MCF 10A (cell line): Measurements from ENCODE around the gene ENKUR. TPM values are rescaled to one million over a fixed set of nuclear protein-coding genes. Genes with fewer than 3 reads are reported as not detected.

ENCODE experiments used
- BruUV-seq: library from RNA; stranded (reverse); fragments of 400-500 nt; replicated peaks from 2 replicates; lab custom pipeline; 2021; lab: Mats Ljungman, UMichigan
- CTCF ChIA-PET: fragments of 300-600 bp; sonication (Branson Sonifier 250); formaldehyde crosslinking; extraction: SDS; loops from one replicate; lab custom pipeline; 2021; ENCODE audit warnings: antibody characterized with exemption, inconsistent platforms; lab: Yijun Ruan, JAX
- POLR2A ChIA-PET: fragments of 300-600, 350-650 bp; sonication (Branson Sonifier 250); formaldehyde crosslinking; extraction: SDS; loops from one replicate; lab custom pipeline; 2020; ENCODE audit warnings: antibody characterized with exemption, inconsistent platforms; lab: Yijun Ruan, JAX
- DNase-seq: peaks from one replicate; pipeline ENCODE4 v3.0.0-alpha.2; 2018; ENCODE audit not compliant: unreplicated experiment
- H3K27ac Mint-ChIP-seq: one replicate; pipeline ENCODE4 v1.8.0; 2022; ENCODE audit warnings: mild to moderate bottlenecking, low read depth, mixed read lengths; ENCODE audit not compliant: unreplicated experiment
- H3K27me3 Mint-ChIP-seq: one replicate; pipeline ENCODE4 v1.8.0; 2022; ENCODE audit warnings: mixed read lengths; ENCODE audit not compliant: insufficient read depth, unreplicated experiment
- H3K36me3 Mint-ChIP-seq: one replicate; pipeline ENCODE4 v1.8.0; 2022; ENCODE audit warnings: mild to moderate bottlenecking, moderate library complexity, mixed read lengths; ENCODE audit not compliant: insufficient read depth, unreplicated experiment
- H3K4me1 Mint-ChIP-seq: one replicate; pipeline ENCODE4 v1.8.0; 2022; ENCODE audit warnings: mixed read lengths; ENCODE audit not compliant: insufficient read depth, unreplicated experiment
- H3K4me3 Mint-ChIP-seq: one replicate; pipeline ENCODE4 v1.8.0; 2022; ENCODE audit warnings: mild to moderate bottlenecking, moderate library complexity, mixed read lengths; ENCODE audit not compliant: unreplicated experiment
- H3K9me3 Mint-ChIP-seq: one replicate; pipeline ENCODE4 v1.8.0; 2022; ENCODE audit warnings: mixed read lengths; ENCODE audit not compliant: unreplicated experiment
- intact Hi-C: fragments of 100-400 bp; cut with micrococcal nuclease; formaldehyde crosslinking; loops from 2 replicates; pipeline ENCODE4 v1.14.1; 2022
- total RNA-seq: library from RNA; stranded (reverse); gene quantifications from 2 replicates; pipeline ENCODE4 v1.2.3, GENCODE V29; 2022
- TF ChIP-seq, protein P1 (sequence below): fragments of 200-600 bp; IDR thresholded peaks from one replicate; pipeline ENCODE4 v1.8.0; 2022; ENCODE audit warnings: antibody characterized with exemption, mild to moderate bottlenecking; ENCODE audit not compliant: unreplicated experiment

Gene ENKUR
- total RNA-seq, 1 experiment from 2014 or later: 0.33 TPM

DNA sequence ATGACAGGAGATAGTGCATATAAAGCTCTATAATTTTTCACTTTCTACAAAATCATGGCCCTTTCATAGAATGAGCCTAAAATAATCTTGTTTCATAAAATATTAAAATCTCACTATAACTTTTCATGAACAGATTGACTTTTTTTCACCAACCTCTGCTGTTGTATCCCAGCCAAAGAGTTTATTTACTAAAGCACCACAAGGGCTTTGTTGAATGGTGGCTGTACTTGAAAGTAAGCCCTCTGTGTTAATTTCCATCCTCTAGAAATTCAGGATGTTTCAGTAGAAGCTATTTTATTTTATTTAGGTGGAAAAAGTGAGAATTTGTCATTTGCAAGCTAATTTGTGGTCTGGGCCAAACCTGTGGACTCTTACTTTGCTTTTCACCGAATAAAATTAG, 30.7 kb upstream of the ENKUR start:
- Mint-ChIP-seq H3K27me3 (no peaks in the 10 kb centered on the region), H3K9me3 (no peaks in the 10 kb centered on the region), H3K27ac (no peak overlapping the region), H3K4me1 (peaks cover 17% of the 10 kb centered on the region), H3K4me3 (no peak overlapping the region), H3K36me3 (no peaks in the 10 kb centered on the region)
- TF ChIP-seq, protein P1, sequence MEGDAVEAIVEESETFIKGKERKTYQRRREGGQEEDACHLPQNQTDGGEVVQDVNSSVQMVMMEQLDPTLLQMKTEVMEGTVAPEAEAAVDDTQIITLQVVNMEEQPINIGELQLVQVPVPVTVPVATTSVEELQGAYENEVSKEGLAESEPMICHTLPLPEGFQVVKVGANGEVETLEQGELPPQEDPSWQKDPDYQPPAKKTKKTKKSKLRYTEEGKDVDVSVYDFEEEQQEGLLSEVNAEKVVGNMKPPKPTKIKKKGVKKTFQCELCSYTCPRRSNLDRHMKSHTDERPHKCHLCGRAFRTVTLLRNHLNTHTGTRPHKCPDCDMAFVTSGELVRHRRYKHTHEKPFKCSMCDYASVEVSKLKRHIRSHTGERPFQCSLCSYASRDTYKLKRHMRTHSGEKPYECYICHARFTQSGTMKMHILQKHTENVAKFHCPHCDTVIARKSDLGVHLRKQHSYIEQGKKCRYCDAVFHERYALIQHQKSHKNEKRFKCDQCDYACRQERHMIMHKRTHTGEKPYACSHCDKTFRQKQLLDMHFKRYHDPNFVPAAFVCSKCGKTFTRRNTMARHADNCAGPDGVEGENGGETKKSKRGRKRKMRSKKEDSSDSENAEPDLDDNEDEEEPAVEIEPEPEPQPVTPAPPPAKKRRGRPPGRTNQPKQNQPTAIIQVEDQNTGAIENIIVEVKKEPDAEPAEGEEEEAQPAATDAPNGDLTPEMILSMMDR: no peak
- no peak for DNase-seq
- CTCF ChIA-PET: interaction anchor here (0.6 to 4.8 kb wide), 3 partner anchors 21 to 663 kb away, joined by 3 to 32 read pairs (median 4); no protein-coding TSS in a partner anchor
- POLR2A ChIA-PET: interaction anchor here (1.0 kb wide), 1 partner anchor 16 kb away, joined by 3 read pairs; no protein-coding TSS in a partner anchor
- BruUV-seq: no TSS peak
- intact Hi-C loops: no loop called here

DNA sequence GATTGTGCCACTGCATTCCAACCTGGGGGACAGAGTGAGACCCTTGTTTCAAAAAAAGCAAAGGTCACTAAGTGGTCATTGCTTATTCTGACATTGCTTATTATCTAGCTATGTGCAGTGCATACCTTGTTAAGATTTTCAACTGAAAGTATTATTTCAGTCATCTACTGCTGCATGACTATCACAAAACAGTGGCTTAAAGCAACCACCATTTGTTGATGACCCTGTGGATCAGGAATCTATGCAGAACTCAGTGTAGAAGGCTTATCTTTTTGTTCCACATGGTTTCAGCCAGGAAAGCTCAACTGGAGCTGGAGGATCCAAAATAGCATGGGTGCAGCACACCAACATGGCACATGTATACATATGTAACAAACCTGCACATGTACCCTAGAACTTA, 23.6 kb upstream of the ENKUR start:
- no peaks in the 10 kb centered on the region for H3K27me3 Mint-ChIP-seq
- BruUV-seq: no TSS peak
- no peaks in the 10 kb centered on the region for H3K9me3 Mint-ChIP-seq
- ChIA-PET POLR2A (no interaction called here), CTCF (interaction anchor here (0.6 to 2.0 kb wide), 6 partner anchors 12 to 435 kb away, joined by 3 to 17 read pairs (median 4); no protein-coding TSS in a partner anchor)
- H3K36me3 Mint-ChIP-seq: no peaks in the 10 kb centered on the region
- intact Hi-C loops: no loop called here
- TF ChIP-seq, protein P1: no peak
- peaks cover 9% of the 10 kb centered on the region for H3K4me1 Mint-ChIP-seq
- no peak overlapping the region for H3K27ac Mint-ChIP-seq
- no peak for DNase-seq
- no peak overlapping the region for H3K4me3 Mint-ChIP-seq

DNA sequence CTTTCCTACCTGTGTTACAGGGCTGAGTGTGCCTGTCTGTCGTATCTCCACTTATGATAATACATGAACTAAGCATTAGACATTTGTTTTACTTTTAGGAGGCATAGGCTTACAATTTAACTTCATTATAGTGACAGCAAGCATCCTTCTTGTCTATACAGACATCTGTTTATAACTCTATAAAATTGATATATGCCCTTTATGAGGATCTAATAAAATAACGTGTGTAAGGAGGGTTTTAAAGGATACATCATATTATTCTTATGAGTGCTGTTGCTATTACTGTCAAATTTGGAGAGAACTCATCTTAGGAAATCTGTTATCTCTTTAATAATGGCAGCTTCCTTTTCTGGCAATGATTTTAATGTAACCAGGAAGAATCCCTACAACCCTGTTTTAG, 22.4 kb upstream of the ENKUR start:
- DNase-seq: no peak
- no TSS peak for BruUV-seq
- Mint-ChIP-seq H3K4me1 (peaks cover 9% of the 10 kb centered on the region), H3K4me3 (no peak overlapping the region), H3K36me3 (no peaks in the 10 kb centered on the region), H3K27me3 (no peaks in the 10 kb centered on the region), H3K9me3 (no peaks in the 10 kb centered on the region), H3K27ac (no peak overlapping the region)
- intact Hi-C loops: no loop called here
- TF ChIP-seq, protein P1: no peak
- ChIA-PET CTCF (interaction anchor here (0.6 to 5.3 kb wide), 4 partner anchors 13 to 97 kb away, joined by 3 to 27 read pairs (median 18); no protein-coding TSS in a partner anchor), POLR2A (interaction anchor here (0.6 kb wide), 1 partner anchor 1470 kb away, joined by 3 read pairs; no protein-coding TSS in a partner anchor)

DNA sequence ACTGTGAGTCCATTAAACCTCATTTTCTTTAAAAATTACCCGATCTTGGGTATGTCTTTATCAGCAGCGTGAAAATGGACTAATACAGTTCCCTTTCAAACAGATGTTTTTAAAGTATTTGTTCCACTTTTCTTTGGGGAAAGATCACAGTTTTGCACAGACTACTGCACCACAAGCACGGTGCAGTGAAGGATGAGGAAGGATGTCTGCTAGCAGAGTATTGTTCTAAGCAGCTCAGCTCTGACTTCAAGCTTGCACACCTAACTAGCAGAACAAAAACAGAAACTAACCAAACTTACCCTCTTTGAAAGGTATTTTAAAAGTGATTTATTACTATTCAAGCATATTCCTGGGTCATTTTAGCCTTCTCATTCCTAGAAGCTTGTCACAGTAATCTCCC, 20.4 kb upstream of the ENKUR start:
- Mint-ChIP-seq H3K4me3 (no peak overlapping the region), H3K4me1 (peaks cover 9% of the 10 kb centered on the region), H3K27me3 (no peaks in the 10 kb centered on the region), H3K9me3 (no peaks in the 10 kb centered on the region), H3K36me3 (no peaks in the 10 kb centered on the region), H3K27ac (no peak overlapping the region)
- no TSS peak for BruUV-seq
- intact Hi-C loops: no loop called here
- CTCF ChIA-PET: interaction anchor here (1.2 to 5.3 kb wide), 7 partner anchors 9 to 190 kb away, joined by 3 to 27 read pairs (median 7); no protein-coding TSS in a partner anchor
- POLR2A ChIA-PET: no interaction called here
- TF ChIP-seq, protein P1: no peak
- no peak for DNase-seq
